Activated T-helper 2 cell treated with anti-CD3 and anti-CD28 coated beads, Interferon-gamma antibody, Interleukin-2, Interleukin-4, amounts not matched to agents 10 μg/mL and 5 μg/mL and 100 μg/mL, durations not matched to agents 14 hours and 24 hours and 36 hours (primary cell): Measurements from ENCODE around the gene SHC4. TPM values are rescaled to one million over a fixed set of nuclear protein-coding genes. Genes with fewer than 3 reads are reported as not detected.
A peak's percentile ranks its signal among the peaks of the same experiment; 100 is the strongest.
"Not testable (repeated sequence)": the region's sequence is repeated elsewhere in the genome, so short reads cannot be mapped to it uniquely, and the experiment has no call there.

Experiments used
- DNase-seq: peaks from one replicate; pipeline ENCODE4 v3.0.0; 2021; ENCODE audit warnings: low spot score
- H3K27ac Mint-ChIP-seq: one replicate; pipeline ENCODE4 v1.8.0; 2021; ENCODE audit warnings: mixed read lengths
- H3K27me3 Mint-ChIP-seq: one replicate; pipeline ENCODE4 v1.8.0; 2021; ENCODE audit warnings: low read depth, mixed read lengths
- H3K36me3 Mint-ChIP-seq: one replicate; pipeline ENCODE4 v1.8.0; 2021; ENCODE audit warnings: low read depth, mixed read lengths
- H3K4me1 Mint-ChIP-seq: one replicate; pipeline ENCODE4 v1.8.0; 2021; ENCODE audit warnings: low read depth, mixed read lengths
- H3K4me3 Mint-ChIP-seq: one replicate; pipeline ENCODE4 v1.8.0; 2021; ENCODE audit warnings: low read depth, mild to moderate bottlenecking, moderate library complexity, mixed read lengths
- H3K9me3 Mint-ChIP-seq: one replicate; pipeline ENCODE4 v1.8.0; 2021; ENCODE audit warnings: mixed read lengths
- intact Hi-C: fragments of 100-400 bp; cut with micrococcal nuclease; formaldehyde crosslinking; loops from one replicate; pipeline ENCODE4 v1.15.1; 2023
- total RNA-seq: library from RNA; stranded (reverse); gene quantifications from 2 replicates; pipeline ENCODE4 v1.2.3, GENCODE V29; 2022

SHC4 gene
- total RNA-seq, 1 donor from 2014 or later, result 8.3 TPM

- intact Hi-C loops, result no loop called here
- no peak overlapping the region for H3K4me3 Mint-ChIP-seq
- peaks cover 26% of the 10 kb centered on the region for H3K4me1 Mint-ChIP-seq
- H3K27me3 Mint-ChIP-seq, result no peaks in the 10 kb centered on the region
- H3K27ac Mint-ChIP-seq, result peak overlapping the region; percentile 68
- peaks cover 62% of the 10 kb centered on the region for H3K36me3 Mint-ChIP-seq
- no peaks in the 10 kb centered on the region for H3K9me3 Mint-ChIP-seq
- no peak for DNase-seq
These were observed 169.0 kb downstream of the SHC4 start for GRCh38 chr15:48794697-48795134.

GRCh38 chr15:48792408-48792807 lies 171.3 kb downstream of the SHC4 start:
- Mint-ChIP-seq H3K27ac (no peak overlapping the region), H3K9me3 (no peaks in the 10 kb centered on the region), H3K4me1 (peaks cover 13% of the 10 kb centered on the region), H3K4me3 (no peak overlapping the region), H3K36me3 (peaks cover 66% of the 10 kb centered on the region), H3K27me3 (no peaks in the 10 kb centered on the region)
- intact Hi-C loops, result no loop called here
- no peak for DNase-seq

- H3K9me3 Mint-ChIP-seq, H3K4me3 Mint-ChIP-seq, intact Hi-C loops, H3K4me1 Mint-ChIP-seq, H3K27me3 Mint-ChIP-seq, DNase-seq, H3K27ac Mint-ChIP-seq: not testable (repeated sequence)
- peaks cover 58% of the 10 kb centered on the region for H3K36me3 Mint-ChIP-seq
These were observed 173.1 kb downstream of the SHC4 start for GRCh38 chr15:48790466-48791115.

- intact Hi-C loops, result no loop called here
- Mint-ChIP-seq H3K9me3 (no peaks in the 10 kb centered on the region), H3K27ac (no peak overlapping the region), H3K4me3 (no peak overlapping the region), H3K4me1 (no peaks in the 10 kb centered on the region), H3K36me3 (peaks cover 66% of the 10 kb centered on the region), H3K27me3 (no peaks in the 10 kb centered on the region)
- no peak for DNase-seq
These were observed 178.0 kb downstream of the SHC4 start for GRCh38 chr15:48785712-48786111.

GRCh38 chr15:48785195-48785594 lies 178.5 kb downstream of the SHC4 start:
- no peaks in the 10 kb centered on the region for H3K27me3 Mint-ChIP-seq
- H3K9me3 Mint-ChIP-seq, result no peaks in the 10 kb centered on the region
- DNase-seq, result no peak
- no peaks in the 10 kb centered on the region for H3K4me1 Mint-ChIP-seq
- H3K4me3 Mint-ChIP-seq, result no peak overlapping the region
- intact Hi-C loops, result no loop called here
- H3K36me3 Mint-ChIP-seq, result peaks cover 67% of the 10 kb centered on the region
- H3K27ac Mint-ChIP-seq, result no peak overlapping the region

- intact Hi-C loops, result no loop called here
- no peak overlapping the region for H3K4me3 Mint-ChIP-seq
- H3K4me1 Mint-ChIP-seq, result no peaks in the 10 kb centered on the region
- H3K27ac Mint-ChIP-seq, result peak overlapping the region; percentile 12
- no peak for DNase-seq
- no peaks in the 10 kb centered on the region for H3K27me3 Mint-ChIP-seq
- peaks cover 64% of the 10 kb centered on the region for H3K36me3 Mint-ChIP-seq
- no peaks in the 10 kb centered on the region for H3K9me3 Mint-ChIP-seq
These were observed 179.0 kb downstream of the SHC4 start for GRCh38 chr15:48784756-48785155.

GRCh38 chr15:48782911-48783310 lies 180.8 kb downstream of the SHC4 start:
- DNase-seq, result no peak
- Mint-ChIP-seq H3K36me3 (peaks cover 54% of the 10 kb centered on the region), H3K4me1 (no peaks in the 10 kb centered on the region), H3K9me3 (no peaks in the 10 kb centered on the region), H3K27me3 (no peaks in the 10 kb centered on the region), H3K27ac (no peak overlapping the region), H3K4me3 (no peak overlapping the region)
- intact Hi-C loops, result no loop called here

- peaks cover 55% of the 10 kb centered on the region for H3K36me3 Mint-ChIP-seq
- no peak overlapping the region for H3K4me3 Mint-ChIP-seq
- DNase-seq, result no peak
- intact Hi-C loops, result no loop called here
- no peak overlapping the region for H3K27ac Mint-ChIP-seq
- H3K4me1 Mint-ChIP-seq, result no peaks in the 10 kb centered on the region
- no peaks in the 10 kb centered on the region for H3K27me3 Mint-ChIP-seq
- no peaks in the 10 kb centered on the region for H3K9me3 Mint-ChIP-seq
These were observed 182.1 kb downstream of the SHC4 start for GRCh38 chr15:48781481-48782081.

GRCh38 chr15:48781017-48781416 lies 182.7 kb downstream of the SHC4 start:
- Mint-ChIP-seq H3K4me3 (no peak overlapping the region), H3K4me1 (no peaks in the 10 kb centered on the region), H3K36me3 (peaks cover 54% of the 10 kb centered on the region), H3K9me3 (no peaks in the 10 kb centered on the region), H3K27me3 (no peaks in the 10 kb centered on the region), H3K27ac (no peak overlapping the region)
- intact Hi-C loops, result no loop called here
- DNase-seq, result no peak

GRCh38 chr15:48778331-48778730 lies 185.4 kb downstream of the SHC4 start:
- H3K27ac Mint-ChIP-seq, result no peak overlapping the region
- peaks cover 9% of the 10 kb centered on the region for H3K9me3 Mint-ChIP-seq
- H3K4me3 Mint-ChIP-seq, result no peak overlapping the region
- H3K4me1 Mint-ChIP-seq, result peaks cover 8% of the 10 kb centered on the region
- intact Hi-C loops, result no loop called here
- DNase-seq, result no peak
- H3K27me3 Mint-ChIP-seq, result no peaks in the 10 kb centered on the region
- H3K36me3 Mint-ChIP-seq, result peaks cover 59% of the 10 kb centered on the region

- H3K4me1 Mint-ChIP-seq, result peaks cover 8% of the 10 kb centered on the region
- intact Hi-C loops, result no loop called here
- peaks cover 61% of the 10 kb centered on the region for H3K36me3 Mint-ChIP-seq
- H3K27me3 Mint-ChIP-seq, result no peaks in the 10 kb centered on the region
- peaks cover 9% of the 10 kb centered on the region for H3K9me3 Mint-ChIP-seq
- H3K4me3 Mint-ChIP-seq, result no peak overlapping the region
- H3K27ac Mint-ChIP-seq, result no peak overlapping the region
- DNase-seq, result no peak
These were observed 185.9 kb downstream of the SHC4 start for GRCh38 chr15:48777645-48778330.

GRCh38 chr15:48775546-48775945 lies 188.2 kb downstream of the SHC4 start:
- H3K4me3 Mint-ChIP-seq, result no peak overlapping the region
- intact Hi-C loops, result no loop called here
- H3K9me3 Mint-ChIP-seq, result peaks cover 9% of the 10 kb centered on the region
- H3K27me3 Mint-ChIP-seq, result no peaks in the 10 kb centered on the region
- DNase-seq, result no peak
- H3K36me3 Mint-ChIP-seq, result peaks cover 52% of the 10 kb centered on the region
- no peak overlapping the region for H3K27ac Mint-ChIP-seq
- peaks cover 13% of the 10 kb centered on the region for H3K4me1 Mint-ChIP-seq

GRCh38 chr15:48774484-48774883 lies 189.2 kb downstream of the SHC4 start:
- Mint-ChIP-seq H3K36me3 (peaks cover 57% of the 10 kb centered on the region), H3K27ac (no peak overlapping the region), H3K4me3 (no peak overlapping the region), H3K9me3 (peaks cover 9% of the 10 kb centered on the region), H3K27me3 (no peaks in the 10 kb centered on the region), H3K4me1 (peaks cover 20% of the 10 kb centered on the region)
- DNase-seq, result no peak
- intact Hi-C loops, result no loop called here
